Liver (tissue), 3 donors: ENCODE data around the gene RTP1.

ENCODE experiments used
- ATF3 ChIP-seq: IDR thresholded peaks from 2 replicates; pipeline ENCODE4 v1.6.1; 2016; ENCODE audit warnings: antibody characterized with exemption
- CTCF ChIP-seq: fragments of 150-350 bp; IDR thresholded peaks from 2 replicates; pipeline ENCODE4 v1.5.1; 2017; ENCODE audit warnings: improper control_type of control experiment, low read depth, low read length; ENCODE audit not compliant: missing input control
- GABPA ChIP-seq, 2 donors: IDR thresholded peaks in 1 of 2; conservative IDR thresholded peaks in 1 of 2; 2 replicates each; pipeline ENCODE4 v1.6.1; 2016; ENCODE audit warnings: antibody characterized with exemption in 2 of 2, mild to moderate bottlenecking in 1 of 2, moderate library complexity in 1 of 2
- JUND ChIP-seq, 2 donors: IDR thresholded peaks; 2 replicates each; pipeline ENCODE4 v1.6.1; 2016; ENCODE audit warnings: antibody characterized with exemption in 2 of 2
- RAD21 ChIP-seq, 2 donors: IDR thresholded peaks; 2 replicates each; pipeline ENCODE4 v1.6.1; 2016; ENCODE audit warnings: antibody characterized with exemption in 2 of 2, mild to moderate bottlenecking in 2 of 2
- REST ChIP-seq: IDR thresholded peaks from 2 replicates; pipeline ENCODE4 v1.6.1; 2016; ENCODE audit warnings: antibody characterized with exemption, mild to moderate bottlenecking
- RXRA ChIP-seq, 2 donors: IDR thresholded peaks; 2 replicates each; pipeline ENCODE4 v1.6.1; 2017 to 2018; ENCODE audit warnings: antibody characterized with exemption in 2 of 2, mild to moderate bottlenecking in 1 of 2
- SP1 ChIP-seq: IDR thresholded peaks from 2 replicates; pipeline ENCODE4 v1.6.1; 2018; ENCODE audit warnings: antibody characterized with exemption, mild to moderate bottlenecking
- donor health status: healthy.
- donor health status: healthy.

GRCh38 chr3:187166750-187167149 is 30.5 kb upstream of the RTP1 start:
- TF ChIP-seq RXRA (IDR thresholded peaks at IDR 0.05) = no peak
- TF ChIP-seq CTCF = no peak
- TF ChIP-seq ATF3 = no peak
- TF ChIP-seq RAD21 (IDR thresholded peaks at IDR 0.05) = no peak
- TF ChIP-seq REST = no peak
- no peak for TF ChIP-seq JUND (IDR thresholded peaks at IDR 0.05)
- TF ChIP-seq SP1 = no peak
- TF ChIP-seq GABPA (IDR thresholded peaks at IDR 0.05 in 1 of 2, conservative IDR thresholded peaks at IDR 0.05 in 1 of 2) = no peak
